Panc1 (cell line): Measurements from ENCODE around the gene TUBB4B. TPM values are rescaled to one million over a fixed set of nuclear protein-coding genes. Genes with fewer than 3 reads are reported as not detected.
"Not testable (repeated sequence)": the region's sequence is repeated elsewhere in the genome, so short reads cannot be mapped to it uniquely, and the experiment has no call there.

ENCODE experiments used
- ATAC-seq: fragments of 200-7000 bp; cut with Tn5 transposase; 2 replicates; pipeline ENCODE4 v1.9.1; 2020; ENCODE audit warnings: mild to moderate bottlenecking, moderate library complexity
- BruUV-seq: library from RNA; stranded (reverse); fragments of 400-500 nt; replicated peaks from 2 replicates; lab custom pipeline; 2021; lab: Mats Ljungman, UMichigan
- CTCF ChIA-PET: fragments of 300-600 bp; sonication (Branson Sonifier 250); formaldehyde crosslinking; loops from one replicate; lab custom pipeline; 2022; ENCODE audit warnings: antibody characterized with exemption; lab: Charles Lee
- POLR2A ChIA-PET: fragments of 300-600 bp; sonication (Branson Sonifier 250); formaldehyde crosslinking; loops from one replicate; lab custom pipeline; 2022; ENCODE audit warnings: antibody characterized with exemption; lab: Charles Lee
- DNase-seq: peaks from one replicate; pipeline ENCODE4 v3.0.0-alpha.2; 2010; ENCODE audit warnings: low read depth, low spot score
- H3K27ac ChIP-seq: 2 replicates; pipeline ENCODE4 v1.5.1; 2011; ENCODE audit warnings: mild to moderate bottlenecking, low read length, inconsistent platforms
- H3K27me3 ChIP-seq: fragments of 200-500 bp; sonication (Bioruptor generic); 2 replicates; pipeline ENCODE4 v1.6.0; 2014; ENCODE audit warnings: low read length, inconsistent platforms; ENCODE audit not compliant: control insufficient read depth, insufficient read depth
- H3K36me3 ChIP-seq: fragments of 200-500 bp; sonication (Bioruptor generic); 2 replicates; pipeline ENCODE4 v1.5.1; 2014; ENCODE audit warnings: inconsistent platforms, mild to moderate bottlenecking, low read length, moderate library complexity; ENCODE audit not compliant: control insufficient read depth, insufficient read depth
- H3K4me1 ChIP-seq: 2 replicates; pipeline ENCODE4 v1.5.1; 2011; ENCODE audit warnings: inconsistent platforms, mild to moderate bottlenecking, low read length, moderate library complexity; ENCODE audit not compliant: control insufficient read depth, insufficient read depth
- H3K4me3 ChIP-seq, 2 experiments: 2 replicates each; pipeline ENCODE4 v1.5.1; 2011 to 2012; ENCODE audit warnings: low read depth in 2 of 2, low read length in 2 of 2, mild to moderate bottlenecking in 2 of 2, inconsistent platforms in 1 of 2, moderate library complexity in 1 of 2
- H3K9me3 ChIP-seq: fragments of 200-500 bp; sonication (Bioruptor generic); 2 replicates; pipeline ENCODE4 v1.5.1; 2014; ENCODE audit warnings: low read depth, mild to moderate bottlenecking, inconsistent platforms, low read length, moderate library complexity; ENCODE audit not compliant: control insufficient read depth, insufficient read depth
- CTCF ChIP-seq: fragments of 450-650 bp; IDR thresholded peaks from 2 replicates; pipeline ENCODE4 v1.5.1; 2017; ENCODE audit warnings: mild to moderate bottlenecking
- POLR2AphosphoS5 ChIP-seq: IDR thresholded peaks from 2 replicates; pipeline ENCODE4 v1.6.1; 2012; ENCODE audit warnings: mild to moderate bottlenecking, low read depth, low read length, moderate library complexity
- REST ChIP-seq, 2 experiments: IDR thresholded peaks; 2 replicates each; pipeline ENCODE4 v1.6.1; 2011 to 2012; ENCODE audit warnings: low read depth in 2 of 2, control low read depth in 1 of 2, low read length in 1 of 2, mild to moderate bottlenecking in 1 of 2, moderate library complexity in 1 of 2; ENCODE audit not compliant: insufficient read depth in 1 of 2
- SIN3A ChIP-seq: IDR thresholded peaks from 2 replicates; pipeline ENCODE4 v1.6.1; 2012; ENCODE audit warnings: low read depth, mild to moderate bottlenecking, low read length, moderate library complexity, borderline replicate concordance; ENCODE audit not compliant: insufficient read depth
- TCF7L2 ChIP-seq: IDR thresholded peaks from 2 replicates; pipeline ENCODE4 v1.6.1; 2011; ENCODE audit warnings: mild to moderate bottlenecking, low read depth, low read length, inconsistent platforms
- in situ Hi-C: cut with HindIII; loops from 2 replicates; pipeline ENCODE4 v1.10.0; 2016; ENCODE audit warnings: low sequenced_read_pairs, low pct_unique_long_range_greater_than_20kb
- intact Hi-C: fragments of 100-400 bp; cut with micrococcal nuclease; formaldehyde crosslinking; loops from one replicate; pipeline ENCODE4 v1.10.0; 2022; ENCODE audit not compliant: unreplicated experiment
- total RNA-seq: library from RNA; stranded (reverse); gene quantifications from one replicate; pipeline ENCODE4 v1.2.1, GENCODE V29; 2021; ENCODE audit not compliant: unreplicated experiment

TUBB4B gene
- total RNA-seq, 1 experiment from 2014 or later: 265 TPM

- Histone ChIP-seq H3K27ac (peak overlapping the region; percentile 77; the same call in 1 of the 2 replicates), H3K36me3 (peaks cover 4% of the 10 kb centered on the region), H3K4me1 (peaks cover 41% of the 10 kb centered on the region), H3K9me3 (no peaks in the 10 kb centered on the region), H3K27me3 (no peaks in the 10 kb centered on the region), H3K4me3 (peak overlapping the region; percentile 58 to 70)
- intact Hi-C loops (no loop called here), in situ Hi-C loops (no loop called here)
- no peak for TF ChIP-seq POLR2AphosphoS5
- no peak for TF ChIP-seq SIN3A
- no peak for TF ChIP-seq CTCF
- TF ChIP-seq REST (IDR thresholded peaks at IDR 0.05; ENCODE audit: insufficient read depth in 1 of 2, low read depth in 2 of 2, low read length in 1 of 2): no peak
- TF ChIP-seq TCF7L2: no peak
- ChIA-PET CTCF (no interaction called here), POLR2A (interaction anchor here (1.6 kb wide), 1 partner anchor 12 kb away, joined by 4 read pairs; no protein-coding TSS in a partner anchor)
- DNase-seq (no peak), ATAC-seq (peak; percentile 7)
- no TSS peak for BruUV-seq
Measured at GRCh38 chr9:137241490-137242268, 592 bp downstream of the TUBB4B start.

DNA sequence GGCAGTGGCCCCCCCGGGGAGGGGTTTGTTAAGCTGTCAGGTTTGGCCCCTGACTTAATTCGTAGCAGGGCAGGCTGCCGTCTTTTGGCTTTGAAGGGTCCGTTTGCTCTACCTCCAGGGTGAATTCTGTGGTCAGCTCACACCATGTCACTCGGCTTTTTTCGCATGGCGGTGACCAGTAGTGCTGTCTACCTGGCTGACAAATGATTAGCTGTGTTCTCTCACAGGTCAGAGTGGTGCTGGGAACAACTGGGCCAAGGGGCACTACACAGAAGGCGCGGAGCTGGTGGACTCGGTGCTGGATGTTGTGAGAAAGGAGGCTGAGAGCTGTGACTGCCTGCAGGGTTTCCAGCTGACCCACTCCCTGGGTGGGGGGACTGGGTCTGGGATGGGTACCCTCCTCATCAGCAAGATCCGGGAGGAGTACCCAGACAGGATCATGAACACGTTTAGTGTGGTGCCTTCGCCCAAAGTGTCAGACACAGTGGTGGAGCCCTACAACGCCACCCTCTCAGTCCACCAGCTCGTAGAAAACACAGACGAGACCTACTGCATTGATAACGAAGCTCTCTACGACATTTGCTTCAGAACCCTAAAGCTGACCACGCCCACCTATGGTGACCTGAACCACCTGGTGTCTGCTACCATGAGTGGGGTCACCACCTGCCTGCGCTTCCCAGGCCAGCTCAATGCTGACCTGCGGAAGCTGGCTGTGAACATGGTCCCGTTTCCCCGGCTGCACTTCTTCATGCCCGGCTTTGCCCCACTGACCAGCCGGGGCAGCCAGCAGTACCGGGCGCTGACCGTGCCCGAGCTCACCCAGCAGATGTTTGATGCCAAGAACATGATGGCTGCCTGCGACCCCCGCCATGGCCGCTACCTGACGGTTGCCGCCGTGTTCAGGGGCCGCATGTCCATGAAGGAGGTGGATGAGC, 1.4 kb downstream of the TUBB4B start:
- H3K27ac ChIP-seq: peak overlapping the region; percentile 77
- peak overlapping the region; percentile 58 to 70 for H3K4me3 ChIP-seq
- no peaks in the 10 kb centered on the region for H3K9me3 ChIP-seq
- ChIA-PET CTCF (no interaction called here), POLR2A (interaction anchor here (0.6 to 1.6 kb wide), 2 partner anchors 12 to 80 kb away, joined by 4 to 17 read pairs; no protein-coding TSS in a partner anchor)
- no TSS peak for BruUV-seq
- DNase-seq (no peak), ATAC-seq (no peak)
- no peaks in the 10 kb centered on the region for H3K27me3 ChIP-seq
- H3K36me3 ChIP-seq: peaks cover 4% of the 10 kb centered on the region
- intact Hi-C loops (no loop called here), in situ Hi-C loops (no loop called here)
- peaks cover 33% of the 10 kb centered on the region for H3K4me1 ChIP-seq
- no peak for TF ChIP-seq SIN3A
- TF ChIP-seq REST (IDR thresholded peaks at IDR 0.05; ENCODE audit: insufficient read depth in 1 of 2, low read depth in 2 of 2, low read length in 1 of 2): no peak
- TF ChIP-seq POLR2AphosphoS5: no peak; the same call in 1 of the 2 replicates
- TF ChIP-seq CTCF: no peak
- no peak for TF ChIP-seq TCF7L2

GRCh38 chr9:137243266-137243625, 2.2 kb downstream of the TUBB4B start:
- intact Hi-C loops, H3K27me3 ChIP-seq, ATAC-seq, CTCF ChIA-PET, H3K36me3 ChIP-seq, DNase-seq, H3K9me3 ChIP-seq, in situ Hi-C loops: not testable (repeated sequence)
- Histone ChIP-seq H3K4me3 (peak overlapping the region; percentile 58 to 70), H3K27ac (peak overlapping the region; percentile 4; the same call in 1 of the 2 replicates), H3K4me1 (peaks cover 26% of the 10 kb centered on the region)
- POLR2A ChIA-PET: interaction anchor here (1.6 kb wide), 1 partner anchor 11 kb away, joined by 4 read pairs; no protein-coding TSS in a partner anchor
- BruUV-seq: TSS peak; percentile 96
